Endothelial cell of umbilical vein (primary cell): ENCODE results near the gene ANKFN1. TPM values are rescaled to one million over a fixed set of nuclear protein-coding genes. Genes with fewer than 3 reads are reported as not detected.

Experiments
- BruUV-seq: library from RNA; stranded (reverse); fragments of 400-500 nt; replicated peaks from 2 replicates; lab custom pipeline; 2021; lab: Mats Ljungman, UMichigan
- CTCF ChIA-PET: fragments of 300-600, 350-600 bp; sonication (Branson Sonifier 250); formaldehyde crosslinking; loops from one replicate; lab custom pipeline; 2021; ENCODE audit warnings: antibody characterized with exemption, inconsistent platforms; lab: Charles Lee
- POLR2A ChIA-PET: fragments of 300-600, 350-600 bp; sonication (Branson Sonifier 250); formaldehyde crosslinking; loops from one replicate; lab custom pipeline; 2021; ENCODE audit warnings: antibody characterized with exemption, inconsistent platforms; lab: Charles Lee
- DNase-seq: peaks from one replicate; pipeline ENCODE4 v3.0.0-alpha.2; 2011; ENCODE audit warnings: low read depth, low spot score
- FAIRE-seq: peaks from 2 replicates; lab custom pipeline; 2011; peaks lifted over from hg19 to GRCh38; lab: Jason Lieb, UNC
- H2AFZ ChIP-seq: 2 replicates; pipeline ENCODE4 v1.6.0; 2012; ENCODE audit warnings: low read depth, low read length, control low read depth, inconsistent platforms
- H3K27ac ChIP-seq: 2 replicates; pipeline ENCODE4 v1.5.1; 2011; ENCODE audit warnings: low read depth, mild to moderate bottlenecking, control low read depth, low read length, moderate library complexity; ENCODE audit not compliant: insufficient read depth
- H3K27me3 ChIP-seq, 2 experiments: 2 replicates each; pipeline versions ENCODE4 v1.6.0 to v1.6.1; 2011; ENCODE audit warnings: low read length in 2 of 2, mixed read lengths in 1 of 2; ENCODE audit not compliant: control insufficient read depth in 2 of 2, insufficient read depth in 2 of 2
- H3K36me3 ChIP-seq, 2 experiments: 2 replicates in 1 of 2; 3 replicates in 1 of 2; pipeline ENCODE4 v1.5.1; 2011; ENCODE audit warnings: low read length in 2 of 2, mild to moderate bottlenecking in 1 of 2, moderate library complexity in 1 of 2; ENCODE audit not compliant: control insufficient read depth in 2 of 2, insufficient read depth in 2 of 2; ENCODE audit errors: extremely low read depth in 1 of 2
- H3K4me1 ChIP-seq: 3 replicates; pipeline ENCODE4 v1.5.1; 2011; ENCODE audit warnings: mild to moderate bottlenecking, low read length; ENCODE audit not compliant: control insufficient read depth, insufficient read depth; ENCODE audit errors: extremely low read depth
- H3K4me2 ChIP-seq: 2 replicates; pipeline ENCODE4 v1.6.1; 2011; ENCODE audit warnings: low read length, control low read depth, mixed read lengths; ENCODE audit not compliant: insufficient read depth
- H3K4me3 ChIP-seq, 3 experiments: fragments of 200-600 bp in 1 of 3; sonication (generic), shearing (Covaris generic) in 1 of 3; replicated peaks in 1 of 3; 2 replicates each; pipeline ENCODE4 v1.5.1; 2011 to 2016; ENCODE audit warnings: control low read depth in 3 of 3, low read length in 3 of 3, mild to moderate bottlenecking in 2 of 3, inconsistent platforms in 1 of 3, low read depth in 1 of 3, moderate library complexity in 1 of 3; ENCODE audit not compliant: insufficient read depth in 1 of 3
- H3K79me2 ChIP-seq: 2 replicates; pipeline ENCODE4 v1.6.0; 2012; ENCODE audit warnings: low read length, inconsistent platforms; ENCODE audit not compliant: control insufficient read depth, insufficient read depth
- H3K9ac ChIP-seq: replicated peaks from 2 replicates; pipeline ENCODE3; 2011; ENCODE audit warnings: low read length, control low read depth; ENCODE audit not compliant: insufficient read depth; ENCODE audit errors: extremely low read depth
- H3K9me1 ChIP-seq: replicated peaks from 3 replicates; pipeline ENCODE4 v1.6.0; 2011; ENCODE audit warnings: mild to moderate bottlenecking, low read length; ENCODE audit not compliant: control insufficient read depth, insufficient read depth; ENCODE audit errors: extremely low read depth
- H3K9me3 ChIP-seq: replicated peaks from 2 replicates; pipeline ENCODE4 v1.5.1; 2012; ENCODE audit warnings: low read length, inconsistent platforms; ENCODE audit not compliant: control insufficient read depth, insufficient read depth
- H4K20me1 ChIP-seq: replicated peaks from 2 replicates; pipeline ENCODE3; 2011; ENCODE audit warnings: mild to moderate bottlenecking, low read length; ENCODE audit not compliant: control insufficient read depth, insufficient read depth; ENCODE audit errors: extremely low read depth
- CTCF ChIP-seq, 2 donors: IDR thresholded peaks; 1 replicate in 1 of 2; 2 replicates in 1 of 2; pipeline ENCODE4 v1.5.1; 2011; ENCODE audit warnings: low read length in 2 of 2, mild to moderate bottlenecking in 2 of 2, moderate library complexity in 2 of 2, control low read depth in 1 of 2, inconsistent platforms in 1 of 2, low read depth in 1 of 2; ENCODE audit not compliant: insufficient read depth in 1 of 2; ENCODE audit errors: extremely low read depth in 1 of 2
- EZH2 ChIP-seq: IDR thresholded peaks from 2 replicates; pipeline ENCODE4 v1.6.1; 2012; ENCODE audit warnings: borderline replicate concordance, low read depth, mild to moderate bottlenecking, moderate library complexity, low read length, inconsistent platforms; ENCODE audit not compliant: severe bottlenecking
- FOS ChIP-seq: IDR thresholded peaks from 2 replicates; pipeline ENCODE4 v1.6.1; 2011; ENCODE audit warnings: mild to moderate bottlenecking, low read length, moderate library complexity, borderline replicate concordance; ENCODE audit not compliant: insufficient read depth
- GATA2 ChIP-seq: IDR thresholded peaks from 2 replicates; pipeline ENCODE4 v1.7.0; 2011; ENCODE audit warnings: low read depth, mild to moderate bottlenecking, moderate library complexity, mixed read lengths, low read length; ENCODE audit not compliant: insufficient read length, insufficient read depth
- JUN ChIP-seq: IDR thresholded peaks from 2 replicates; pipeline ENCODE4 v1.6.1; 2011; ENCODE audit warnings: borderline replicate concordance, low read depth; ENCODE audit not compliant: insufficient read length, insufficient read depth
- MAX ChIP-seq: IDR thresholded peaks from 2 replicates; pipeline ENCODE4 v1.6.1; 2011; ENCODE audit not compliant: insufficient read depth, insufficient read length
- POLR2A ChIP-seq: IDR thresholded peaks from 2 replicates; pipeline ENCODE4 v1.6.1; 2012; ENCODE audit warnings: low read depth, mild to moderate bottlenecking, control low read depth, low read length
- POLR2AphosphoS5 ChIP-seq: IDR thresholded peaks from 2 replicates; pipeline ENCODE4 v1.6.1; 2012; ENCODE audit warnings: low read depth, mild to moderate bottlenecking, control low read depth, low read length, moderate library complexity; ENCODE audit not compliant: insufficient read depth
- dilution Hi-C: fragments of 300-500 bp; cut with MboI; formaldehyde crosslinking; loops from one replicate; pipeline ENCODE4 v1.15.0; 2019; ENCODE audit warnings: low sequenced_read_pairs; ENCODE audit not compliant: extremely low pct_ligation_motif_present
- intact Hi-C: fragments of 100-400 bp; cut with micrococcal nuclease; formaldehyde crosslinking; loops from one replicate; pipeline ENCODE4 v1.10.0; 2022
- polyA plus RNA-seq, 4 experiments: library from polyadenylated mRNA; depleted of rRNA in 3 of 4; stranded (reverse) in 3 of 4; unstranded in 1 of 4; fragments of >200 nt; gene quantifications; 2 replicates each; pipeline versions ENCODE4 v1.2.1 to v1.2.3, GENCODE V29; 2011 to 2012; ENCODE audit warnings: missing spikeins in 1 of 4
- total RNA-seq: library from RNA; stranded (reverse); gene quantifications from 2 replicates; pipeline ENCODE4 v1.2.3, GENCODE V29; 2021

The ANKFN1 gene
- total and polyA plus RNA-seq, 2 donors (not counting 3 experiments of a cell fraction or from before 2014, with no cell fraction given) = 0.15 TPM; not detected in 1

DNA sequence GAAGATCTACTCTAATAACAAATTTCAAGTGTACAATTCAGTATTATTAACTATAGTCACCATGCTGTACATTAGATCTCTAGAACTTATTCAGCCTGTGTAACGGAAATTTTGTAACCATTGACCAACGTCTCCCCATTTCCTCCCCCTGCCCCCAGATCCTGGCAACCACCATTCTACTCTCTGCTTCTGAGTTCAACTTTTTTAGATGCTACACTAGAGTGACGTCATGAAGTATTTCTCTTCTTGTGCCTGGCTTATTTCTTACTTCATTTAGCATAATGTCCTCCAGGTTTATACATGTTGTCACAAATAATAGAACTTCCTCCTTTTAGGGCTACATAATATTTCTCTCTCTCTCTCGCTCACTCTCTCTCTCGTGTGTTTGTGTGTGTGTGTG lies 157.5 kb downstream of the ANKFN1 start:
- dilution Hi-C loops = no loop called here
- Histone ChIP-seq H3K27me3 (peaks cover 7 to 8% of the 10 kb centered on the region in 2 experiments), H3K4me2 (no peak overlapping the region), H3K79me2 (no peaks in the 10 kb centered on the region), H2AFZ (no peak overlapping the region), H3K4me3 (no peak overlapping the region), H3K4me1 (no peaks in the 10 kb centered on the region), H3K27ac (no peak overlapping the region), H4K20me1 (no peaks in the 10 kb centered on the region), H3K9ac (no peak overlapping the region), H3K9me3 (no peaks in the 10 kb centered on the region), H3K9me1 (no peaks in the 10 kb centered on the region), H3K36me3 (no peaks in the 10 kb centered on the region)
- ChIA-PET POLR2A (no interaction called here), CTCF (no interaction called here)
- TF ChIP-seq GATA2 (no peak), EZH2 (no peak), JUN (no peak), FOS (no peak), CTCF (IDR thresholded peaks at IDR 0.05; ENCODE audit: extremely low read depth in 1 of 2, insufficient read depth in 1 of 2, low read depth in 1 of 2, low read length in 2 of 2) (no peak), POLR2A (no peak)
- intact Hi-C loops = loop anchor here (10.0 kb wide), 3 partner anchors 56 to 536 kb away; partner anchors contain the start of gene NOG
- no TSS peak for BruUV-seq
- FAIRE-seq (no peak), DNase-seq (no peak)

- H3K9ac ChIP-seq = no peak overlapping the region
- H4K20me1 ChIP-seq = no peaks in the 10 kb centered on the region
- H3K4me1 ChIP-seq = peaks cover 13% of the 10 kb centered on the region
- no peak for TF ChIP-seq JUN
- no peak for TF ChIP-seq POLR2A
- no peak for TF ChIP-seq GATA2
- TF ChIP-seq POLR2AphosphoS5 = no peak
- no peak for TF ChIP-seq EZH2
- TF ChIP-seq MAX = no peak
- TF ChIP-seq CTCF (IDR thresholded peaks at IDR 0.05; ENCODE audit: extremely low read depth in 1 of 2, insufficient read depth in 1 of 2, low read depth in 1 of 2, low read length in 2 of 2) = no peak
- H3K27me3 ChIP-seq = peaks cover 8 to 11% of the 10 kb centered on the region in 2 experiments
- no peaks in the 10 kb centered on the region for H3K9me3 ChIP-seq
- H3K79me2 ChIP-seq = no peaks in the 10 kb centered on the region
- no peak overlapping the region for H2AFZ ChIP-seq
- FAIRE-seq (no peak), DNase-seq (no peak)
- H3K9me1 ChIP-seq = no peaks in the 10 kb centered on the region
- no TSS peak for BruUV-seq
- CTCF ChIA-PET = interaction anchor here (1.0 to 1.5 kb wide), 2 partner anchors 186 to 402 kb away, joined by 3 to 4 read pairs; no protein-coding TSS in a partner anchor
- POLR2A ChIA-PET = no interaction called here
- no peaks in the 10 kb centered on the region for H3K36me3 ChIP-seq
- dilution Hi-C loops = no loop called here
- H3K4me2 ChIP-seq = no peak overlapping the region
- no peak overlapping the region for H3K4me3 ChIP-seq
- H3K27ac ChIP-seq = no peak overlapping the region
- intact Hi-C loops = loop anchor here (10.0 kb wide), 3 partner anchors 58 to 538 kb away; partner anchors contain the start of gene NOG
These were observed 159.9 kb downstream of the ANKFN1 start for GRCh38 chr17:56313201-56313600.
